Epithelial cell of proximal tubule (primary cell): Measurements from ENCODE around the gene SPSB2. TPM values are rescaled to one million over a fixed set of nuclear protein-coding genes. Genes with fewer than 3 reads are reported as not detected.

Experiments
- DNase-seq: peaks from one replicate; pipeline ENCODE4 v3.0.0-alpha.2; 2011; ENCODE audit warnings: low read depth
- H3K4me3 ChIP-seq: 2 replicates; pipeline ENCODE4 v1.5.1; 2011; ENCODE audit warnings: low read depth, mild to moderate bottlenecking, low read length
- CTCF ChIP-seq: conservative IDR thresholded peaks from 2 replicates; pipeline ENCODE4 v1.5.1; 2012; ENCODE audit warnings: low read depth, mild to moderate bottlenecking, low read length
- total RNA-seq: library from RNA; depleted of rRNA; stranded (reverse); fragments of >200 nt; gene quantifications from 2 replicates; pipeline ENCODE4 v1.2.3, GENCODE V29; 2015

Gene SPSB2
- total RNA-seq, 1 donor from 2014 or later, result 17.2 TPM

DNA sequence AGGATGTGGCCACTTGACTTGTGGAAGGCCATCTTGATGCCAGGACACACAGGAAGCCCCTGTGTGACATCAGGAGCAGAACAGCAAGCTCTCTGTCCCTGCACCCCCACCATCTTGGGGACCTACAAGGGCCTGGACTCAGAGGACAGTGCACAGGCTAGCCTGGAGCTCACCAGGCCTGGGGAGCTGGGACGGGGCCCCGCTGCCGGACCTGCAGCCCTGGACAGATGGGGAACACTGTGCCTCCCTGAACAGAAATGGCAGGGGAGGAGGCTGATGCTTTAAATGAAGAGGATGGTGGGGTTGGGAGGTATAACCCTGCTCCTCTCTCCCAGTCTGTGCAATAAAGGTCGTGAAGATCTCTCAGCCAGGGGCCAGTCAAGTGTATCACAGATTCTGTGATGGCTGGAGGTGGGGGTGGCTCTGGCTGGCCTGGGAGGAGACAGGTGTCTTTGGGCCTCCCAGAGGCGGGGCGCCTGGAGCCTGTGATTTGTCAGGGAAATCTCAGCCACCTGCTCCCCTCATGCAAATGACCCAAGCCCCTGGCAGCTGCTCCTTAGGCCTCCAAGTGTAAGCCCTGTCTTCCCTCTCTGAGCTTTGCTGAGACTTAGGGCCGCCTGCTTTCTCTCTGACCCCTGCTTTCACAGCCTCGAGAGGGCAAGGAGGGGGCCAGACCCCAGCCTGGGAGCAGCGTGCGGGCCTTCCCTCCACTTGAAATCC is 33.5 kb downstream of the SPSB2 start:
- no peak for TF ChIP-seq CTCF

DNA sequence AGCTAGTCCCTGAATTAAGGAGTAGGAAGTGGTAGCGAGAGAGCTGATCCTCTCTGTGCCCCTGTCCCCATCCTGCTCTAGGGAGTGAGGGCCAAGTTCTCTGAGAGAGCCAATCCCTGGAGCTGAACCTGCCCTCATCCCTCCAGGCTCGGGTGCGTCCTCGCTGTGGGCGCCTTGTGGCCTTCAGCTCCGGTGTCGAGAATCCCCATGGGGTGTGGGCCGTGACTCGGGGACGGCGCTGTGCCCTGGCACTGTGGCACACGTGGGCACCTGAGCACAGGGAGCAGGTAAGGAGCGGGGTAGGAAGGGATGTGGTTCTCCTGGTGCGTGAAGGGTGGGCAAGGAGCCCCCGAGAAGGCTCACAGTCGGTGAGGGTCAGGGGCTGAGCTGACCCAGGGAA is 34.2 kb downstream of the SPSB2 start:
- no peak for TF ChIP-seq CTCF
- no peak overlapping the region for H3K4me3 ChIP-seq
- no peak for DNase-seq

More for the DNA sequence above, 33.5 kb downstream of the SPSB2 start:
- no peak overlapping the region for H3K4me3 ChIP-seq
- DNase-seq, result no peak

- TF ChIP-seq CTCF, result no peak
- no peak overlapping the region for H3K4me3 ChIP-seq
- DNase-seq, result no peak
Observed at GRCh38 chr12:6837370-6838060, 35.6 kb downstream of the SPSB2 start.

DNA sequence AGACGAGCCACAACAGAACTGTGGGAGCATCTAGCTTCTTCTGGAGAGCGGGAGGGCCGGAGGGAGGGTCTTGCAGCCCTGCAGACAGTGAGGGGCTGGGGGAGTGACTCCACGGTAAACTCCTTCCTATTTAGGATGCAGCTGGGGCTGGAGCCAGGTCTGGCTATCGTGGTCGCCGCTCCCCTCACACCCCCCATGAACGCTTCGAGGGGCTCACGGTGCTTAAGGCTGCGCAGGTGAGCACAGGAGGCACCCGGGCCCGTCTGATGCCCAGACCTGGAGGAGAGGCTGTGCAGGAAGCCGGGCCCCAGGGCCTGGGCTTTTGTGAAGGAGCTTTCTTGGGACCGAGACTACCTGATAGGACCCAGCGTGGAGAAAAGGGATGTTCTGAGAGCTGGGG is 36.3 kb downstream of the SPSB2 start:
- H3K4me3 ChIP-seq, result no peak overlapping the region
- no peak for TF ChIP-seq CTCF
- no peak for DNase-seq

GRCh38 chr12:6834873-6835272 is 38.2 kb downstream of the SPSB2 start:
- no peak for DNase-seq
- no peak overlapping the region for H3K4me3 ChIP-seq
- no peak for TF ChIP-seq CTCF

DNA sequence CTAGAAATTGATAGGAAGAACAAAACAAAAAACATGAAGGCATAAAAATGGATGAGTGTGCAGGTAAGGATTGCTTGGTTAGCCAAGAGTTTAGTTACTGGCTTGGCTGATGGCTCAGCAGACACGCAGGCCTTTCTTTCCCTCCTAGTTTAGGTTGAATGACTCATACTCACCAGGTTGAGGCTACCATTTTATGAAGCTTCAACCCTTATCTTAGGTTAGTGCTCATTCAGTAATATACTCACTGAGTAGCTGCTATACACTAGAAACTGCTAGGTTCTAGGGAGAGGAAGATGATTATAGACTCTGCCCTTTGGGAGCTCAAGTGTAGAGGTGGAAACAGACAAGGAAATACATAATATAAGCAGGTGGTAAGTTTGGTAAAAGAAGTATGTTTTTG is 38.8 kb downstream of the SPSB2 start:
- DNase-seq, result no peak
- no peak for TF ChIP-seq CTCF
- H3K4me3 ChIP-seq, result no peak overlapping the region
